Stimulated activated CD8-positive, alpha-beta memory T cell treated with anti-CD3 and anti-CD28 coated beads, Interleukin-2, amount 100 ng/mL, for 48 hours (primary cell): ENCODE measurements around the gene MAP9.
"Not testable (repeated sequence)": the region's sequence is repeated elsewhere in the genome, so short reads cannot be mapped to it uniquely, and the experiment has no call there.

Experiments used
- DNase-seq, 2 donors: peaks; one replicate each; pipeline ENCODE4 v3.0.0-alpha.2; 2020; ENCODE audit warnings: low read depth in 2 of 2

MAP9 gene

GRCh38 chr4:155376387-155377268 lies at the start of gene MAP9:
MAP9 (minus strand) TSS chr4:155376965; CDS start chr4:155375850, 1,115 bp downstream.
- DNase-seq = peak; percentile 79 to 80

- DNase-seq = not testable (repeated sequence)
These were observed 48.0 kb upstream of the MAP9 start for GRCh38 chr4:155424778-155425177.

GRCh38 chr4:155423671-155424070 lies 46.9 kb upstream of the MAP9 start:
- DNase-seq = no peak

GRCh38 chr4:155419266-155419665 lies 42.5 kb upstream of the MAP9 start:
- no peak for DNase-seq

- no peak for DNase-seq
These were observed 38.9 kb upstream of the MAP9 start for GRCh38 chr4:155415662-155416061.

- no peak for DNase-seq
These were observed 36.7 kb upstream of the MAP9 start for GRCh38 chr4:155413451-155413850.

GRCh38 chr4:155411546-155411945 lies 34.8 kb upstream of the MAP9 start:
- DNase-seq = no peak

- no peak for DNase-seq
These were observed 32.0 kb upstream of the MAP9 start for GRCh38 chr4:155408796-155409195.

- DNase-seq = no peak
These were observed 30.7 kb upstream of the MAP9 start for GRCh38 chr4:155407480-155407879.

GRCh38 chr4:155405059-155405458 lies 28.3 kb upstream of the MAP9 start:
- no peak for DNase-seq

- no peak for DNase-seq
These were observed 27.1 kb upstream of the MAP9 start for GRCh38 chr4:155403886-155404285.

GRCh38 chr4:155402941-155403340 lies 26.2 kb upstream of the MAP9 start:
- no peak for DNase-seq

GRCh38 chr4:155400893-155401292 lies 24.1 kb upstream of the MAP9 start:
- no peak for DNase-seq

GRCh38 chr4:155399974-155400697 lies 23.4 kb upstream of the MAP9 start:
- DNase-seq = no peak

- no peak for DNase-seq
These were observed 15.9 kb upstream of the MAP9 start for GRCh38 chr4:155392481-155393184.

GRCh38 chr4:155391932-155392331 lies 15.2 kb upstream of the MAP9 start:
- DNase-seq = no peak

GRCh38 chr4:155388162-155388561 lies 11.4 kb upstream of the MAP9 start:
- no peak for DNase-seq

- no peak for DNase-seq
These were observed 6.8 kb upstream of the MAP9 start for GRCh38 chr4:155383541-155383940.

- no peak for DNase-seq
These were observed 511 bp upstream of the MAP9 start for GRCh38 chr4:155377276-155377675.

- no peak for DNase-seq
These were observed 5.2 kb downstream of the MAP9 start for GRCh38 chr4:155371432-155372043.

- no peak for DNase-seq
These were observed 9.2 kb downstream of the MAP9 start for GRCh38 chr4:155367608-155368007.
